Skeletal muscle tissue (tissue), 1 donor: Measurements from ENCODE around the gene RAET1L. TPM values are rescaled to one million over a fixed set of nuclear protein-coding genes. Genes with fewer than 3 reads are reported as not detected.

ENCODE experiments used
- total RNA-seq: library from RNA; depleted of rRNA; stranded (reverse); fragments of >200 nt; gene quantifications from one replicate; pipeline ENCODE4 v1.2.3, GENCODE V29; 2014

RAET1L gene
- total RNA-seq, 1 donor from 2014 or later: not detected

Other genes with a start within 250 kb of the RAET1L start
- gene LRP11, start 161.2 kb downstream of the RAET1L start, total RNA-seq: 15.7 TPM
- gene RAET1E, start 127.4 kb downstream of the RAET1L start, total RNA-seq: 1.0 TPM
- not detected for gene RAET1G, start 102.4 kb downstream of the RAET1L start, total RNA-seq
- gene ULBP2, start 83.5 kb downstream of the RAET1L start, total RNA-seq: not detected
- gene ULBP1, start 61.6 kb downstream of the RAET1L start, total RNA-seq: not detected
- 1.0 TPM for gene ULBP3, start 43.6 kb upstream of the RAET1L start, total RNA-seq
- gene PPP1R14C, start 117.5 kb upstream of the RAET1L start, total RNA-seq: 14.1 TPM